Left ventricle myocardium inferior (tissue), 1 donor: ENCODE results near the gene ASTL. TPM values are rescaled to one million over a fixed set of nuclear protein-coding genes. Genes with fewer than 3 reads are reported as not detected.

ENCODE experiments used
- DNase-seq: peaks from one replicate; pipeline ENCODE4 v3.0.0-alpha.2; 2020
- H3K27ac ChIP-seq: fragments of 200-600 bp; replicated peaks from 2 replicates; pipeline ENCODE4 v1.8.0; 2021
- H3K27me3 ChIP-seq: fragments of 200-600 bp; 2 replicates; pipeline ENCODE4 v1.8.0; 2021; ENCODE audit warnings: low read depth
- H3K36me3 ChIP-seq: fragments of 200-600 bp; 2 replicates; pipeline ENCODE4 v1.8.0; 2021
- H3K4me1 ChIP-seq: fragments of 200-600 bp; 2 replicates; pipeline ENCODE4 v1.8.0; 2021
- H3K4me3 ChIP-seq: fragments of 200-600 bp; 2 replicates; pipeline ENCODE4 v1.8.0; 2021; ENCODE audit warnings: mild to moderate bottlenecking, moderate library complexity
- H3K9me3 ChIP-seq: fragments of 200-600 bp; replicated peaks from 2 replicates; pipeline ENCODE4 v1.8.0; 2021
- CTCF ChIP-seq: fragments of 200-600 bp; IDR thresholded peaks from 2 replicates; pipeline ENCODE4 v1.8.0; 2021; ENCODE audit warnings: antibody characterized with exemption, mild to moderate bottlenecking, borderline replicate concordance
- intact Hi-C: fragments of 100-400 bp; cut with micrococcal nuclease; formaldehyde crosslinking; loops from one replicate; pipeline ENCODE4 v1.11.0; 2022
- total RNA-seq: library from RNA; stranded (reverse); fragmentation: NEBNext Ultra II Directional; extraction: Animal tissue kit (Norgen Biotek cat#: 25700); gene quantifications from one replicate; pipeline ENCODE4 v1.2.1, GENCODE V29; 2021
- donor health status: DM: no; HTN: yes; CAD: no; lungs with severe emphysema.

ASTL gene
- total RNA-seq, 1 donor from 2014 or later, result not detected

- Histone ChIP-seq H3K36me3 (no peaks in the 10 kb centered on the region), H3K4me3 (no peak overlapping the region), H3K27me3 (no peaks in the 10 kb centered on the region), H3K4me1 (peaks cover 17% of the 10 kb centered on the region), H3K9me3 (peaks cover 4% of the 10 kb centered on the region), H3K27ac (no peak overlapping the region)
- peak; percentile 70 for DNase-seq
- TF ChIP-seq CTCF, result peak; percentile 94
- intact Hi-C loops, result no loop called here
Measured at GRCh38 chr2:96174251-96175144, 36.2 kb upstream of the ASTL start.

GRCh38 chr2:96171831-96172230, 33.5 kb upstream of the ASTL start:
- no peak for DNase-seq
- intact Hi-C loops, result no loop called here
- no peak for TF ChIP-seq CTCF

GRCh38 chr2:96170626-96171025, 32.3 kb upstream of the ASTL start:
- DNase-seq, result no peak
- H3K4me3 ChIP-seq, result no peak overlapping the region
- H3K4me1 ChIP-seq, result peaks cover 3% of the 10 kb centered on the region
- TF ChIP-seq CTCF, result no peak
- H3K27ac ChIP-seq, result no peak overlapping the region
- H3K36me3 ChIP-seq, result no peaks in the 10 kb centered on the region
- no peaks in the 10 kb centered on the region for H3K27me3 ChIP-seq
- peaks cover 4% of the 10 kb centered on the region for H3K9me3 ChIP-seq
- intact Hi-C loops, result no loop called here

More at GRCh38 chr2:96171831-96172230, 33.5 kb upstream of the ASTL start:
- H3K36me3 ChIP-seq, result no peaks in the 10 kb centered on the region
- H3K27ac ChIP-seq, result no peak overlapping the region
- no peaks in the 10 kb centered on the region for H3K27me3 ChIP-seq
- H3K9me3 ChIP-seq, result peaks cover 4% of the 10 kb centered on the region
- H3K4me1 ChIP-seq, result peaks cover 14% of the 10 kb centered on the region
- no peak overlapping the region for H3K4me3 ChIP-seq

- Histone ChIP-seq H3K27ac (no peak overlapping the region), H3K36me3 (no peaks in the 10 kb centered on the region), H3K4me1 (peaks cover 3% of the 10 kb centered on the region), H3K9me3 (peaks cover 4% of the 10 kb centered on the region), H3K4me3 (no peak overlapping the region), H3K27me3 (peaks cover 2% of the 10 kb centered on the region)
- DNase-seq, result no peak
- no peak for TF ChIP-seq CTCF
- intact Hi-C loops, result no loop called here
Measured at GRCh38 chr2:96169868-96170507, 31.7 kb upstream of the ASTL start.

GRCh38 chr2:96167407-96168013, 29.2 kb upstream of the ASTL start:
- TF ChIP-seq CTCF, result no peak
- Histone ChIP-seq H3K27ac (no peak overlapping the region), H3K27me3 (peaks cover 4% of the 10 kb centered on the region), H3K36me3 (no peaks in the 10 kb centered on the region), H3K9me3 (peaks cover 4% of the 10 kb centered on the region), H3K4me3 (no peak overlapping the region), H3K4me1 (no peaks in the 10 kb centered on the region)
- intact Hi-C loops, result no loop called here
- no peak for DNase-seq
